ENCODE data around the gene GRIP2.
A peak's percentile ranks its signal among the peaks of the same experiment; 100 is the strongest.

The GRIP2 gene

GRCh38 chr3:14463330-14464140 lies 76.6 kb downstream of the GRIP2 start:
- no peak for DNase-seq

GRCh38 chr3:14462738-14463137 lies 77.4 kb downstream of the GRIP2 start:
- DNase-seq, result no peak

GRCh38 chr3:14461748-14462324 lies 78.3 kb downstream of the GRIP2 start:
- DNase-seq, result peak; percentile 9

DNA sequence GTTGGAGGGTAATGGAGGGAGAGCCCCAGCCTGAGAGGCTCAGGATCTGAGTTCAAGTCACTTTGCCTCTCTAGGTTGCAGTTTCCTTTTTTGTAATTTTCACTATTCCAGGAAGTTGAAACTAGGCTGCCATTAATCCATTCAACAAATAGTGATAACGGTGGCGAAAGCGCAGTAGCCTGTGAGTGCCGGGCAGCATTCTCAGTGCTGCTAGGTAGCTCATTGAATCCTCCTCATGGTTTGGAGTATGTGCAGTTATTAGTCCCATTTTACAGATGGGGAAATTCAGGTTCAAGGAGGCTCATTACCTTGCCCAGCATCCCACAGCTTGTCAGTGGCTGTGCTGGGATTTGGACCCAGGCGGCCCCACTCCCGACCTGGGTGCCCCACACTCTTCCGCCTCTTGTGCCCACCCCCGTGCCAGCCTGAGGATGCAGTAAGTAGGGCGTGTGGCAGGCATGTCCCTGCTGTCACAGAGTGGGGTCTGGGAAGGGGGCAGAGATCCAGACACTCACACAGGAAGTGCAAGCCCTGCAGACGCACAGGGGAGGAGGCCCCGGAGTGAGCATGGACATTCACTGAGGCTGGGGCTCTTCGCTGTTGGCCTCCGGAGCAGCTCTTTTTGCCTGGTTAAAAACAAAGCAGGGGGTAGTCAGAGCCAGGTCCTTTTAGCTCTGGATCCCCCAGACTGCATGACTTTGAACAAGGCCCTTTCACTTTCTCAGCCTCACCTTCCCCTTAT lies 79.0 kb downstream of the GRIP2 start:
- no peak for DNase-seq

- DNase-seq, result no peak
Measured at GRCh38 chr3:14460342-14461005, 79.7 kb downstream of the GRIP2 start.

- no peak for DNase-seq
Measured at GRCh38 chr3:14459787-14460186, 80.4 kb downstream of the GRIP2 start.

- no peak for DNase-seq
Measured at GRCh38 chr3:14459384-14459783, 80.8 kb downstream of the GRIP2 start.

DNA sequence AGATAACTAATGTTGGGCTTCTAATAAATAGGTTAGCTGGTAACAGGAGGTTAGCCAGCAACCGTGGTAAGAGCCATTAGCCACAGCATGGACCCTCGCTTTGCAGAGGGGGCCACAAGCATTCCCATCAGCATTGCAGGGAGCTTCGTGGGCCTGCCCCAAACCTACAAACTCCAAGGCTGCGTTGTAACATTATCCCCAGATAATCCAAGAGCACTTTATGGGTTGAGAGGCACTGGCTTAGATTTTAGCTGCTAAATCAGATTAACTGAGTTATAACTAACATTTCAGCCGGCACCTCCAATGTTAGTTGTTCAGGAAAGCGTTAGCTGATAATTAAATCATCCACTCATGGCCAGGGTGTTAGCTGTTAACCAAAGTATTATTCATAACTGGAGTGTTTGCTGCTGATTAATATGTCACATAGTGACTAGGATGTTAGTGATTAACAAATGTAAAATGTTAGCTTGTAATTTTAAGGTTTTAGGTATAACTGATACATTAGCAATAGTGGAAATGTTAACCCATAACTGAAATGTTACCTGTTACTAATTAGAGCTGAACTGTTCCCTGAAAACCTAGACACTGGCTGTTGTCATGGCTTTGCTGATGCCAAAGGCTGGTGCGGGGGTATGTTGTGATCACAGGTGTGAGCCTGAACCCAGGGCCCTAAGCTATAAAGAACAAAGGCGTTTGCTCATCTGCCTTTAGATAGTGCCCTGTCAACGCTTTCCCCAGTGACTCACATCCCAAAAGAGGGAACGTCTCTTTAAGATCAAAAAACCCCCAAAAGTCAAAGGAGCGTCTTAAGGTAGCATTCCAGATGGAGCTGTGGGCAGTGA lies 81.5 kb downstream of the GRIP2 start:
- no peak for DNase-seq

- no peak for DNase-seq
Measured at GRCh38 chr3:14457999-14458398, 82.1 kb downstream of the GRIP2 start.

DNA sequence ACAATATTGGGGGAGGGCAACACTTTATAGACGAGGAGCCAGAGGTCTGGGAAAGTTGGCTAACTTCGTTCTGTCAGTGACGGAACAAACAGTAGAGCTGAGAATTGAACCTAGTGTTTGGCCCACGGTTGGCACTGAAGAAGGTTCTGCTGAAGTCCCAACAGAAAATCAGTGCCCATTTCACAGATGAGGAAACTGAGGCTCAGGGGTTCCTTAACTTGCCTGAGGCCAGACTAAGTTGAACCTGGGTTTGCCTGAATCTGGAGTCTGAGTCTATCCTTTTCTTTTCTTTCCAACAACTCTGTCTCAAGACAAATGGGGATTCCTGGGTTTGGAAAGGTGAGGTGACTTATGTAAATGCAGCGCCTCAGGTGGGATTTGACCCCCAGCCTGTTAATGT lies 82.7 kb downstream of the GRIP2 start:
- DNase-seq, result no peak

- DNase-seq, result no peak
Measured at GRCh38 chr3:14456794-14457193, 83.3 kb downstream of the GRIP2 start.

- no peak for DNase-seq
Measured at GRCh38 chr3:14455571-14456317, 84.4 kb downstream of the GRIP2 start.

DNA sequence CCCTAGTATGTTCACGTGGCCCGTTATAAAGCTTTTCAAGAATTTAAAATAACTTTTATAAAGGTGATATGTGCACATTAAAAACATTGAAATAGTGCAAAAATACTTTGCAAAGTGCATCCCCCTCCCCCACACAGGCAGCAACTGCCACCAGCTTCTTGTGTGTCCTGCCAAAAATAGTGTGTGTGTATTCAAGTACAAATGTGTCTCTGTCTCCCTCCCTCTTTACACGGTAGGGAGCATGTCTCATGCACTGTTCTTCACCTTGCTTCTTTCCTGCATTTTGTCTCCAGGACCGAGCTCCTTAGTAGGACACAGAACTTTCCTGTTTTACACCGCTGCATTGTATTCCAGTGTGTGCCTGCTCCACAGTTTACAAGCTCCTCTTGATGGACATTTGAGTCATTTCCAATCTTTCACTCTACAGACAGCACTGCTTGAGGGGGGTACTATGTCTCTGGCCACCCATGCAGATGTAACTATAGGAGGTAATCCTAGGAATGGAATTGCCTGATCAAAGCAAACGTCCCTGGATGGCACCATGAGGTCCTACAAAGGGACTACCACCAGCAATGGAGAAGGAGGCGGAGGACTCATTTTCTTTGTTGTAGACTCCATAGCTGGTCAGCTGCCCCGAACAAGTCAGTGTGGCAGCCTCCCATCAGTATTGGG lies 85.4 kb downstream of the GRIP2 start:
- DNase-seq, result no peak

DNA sequence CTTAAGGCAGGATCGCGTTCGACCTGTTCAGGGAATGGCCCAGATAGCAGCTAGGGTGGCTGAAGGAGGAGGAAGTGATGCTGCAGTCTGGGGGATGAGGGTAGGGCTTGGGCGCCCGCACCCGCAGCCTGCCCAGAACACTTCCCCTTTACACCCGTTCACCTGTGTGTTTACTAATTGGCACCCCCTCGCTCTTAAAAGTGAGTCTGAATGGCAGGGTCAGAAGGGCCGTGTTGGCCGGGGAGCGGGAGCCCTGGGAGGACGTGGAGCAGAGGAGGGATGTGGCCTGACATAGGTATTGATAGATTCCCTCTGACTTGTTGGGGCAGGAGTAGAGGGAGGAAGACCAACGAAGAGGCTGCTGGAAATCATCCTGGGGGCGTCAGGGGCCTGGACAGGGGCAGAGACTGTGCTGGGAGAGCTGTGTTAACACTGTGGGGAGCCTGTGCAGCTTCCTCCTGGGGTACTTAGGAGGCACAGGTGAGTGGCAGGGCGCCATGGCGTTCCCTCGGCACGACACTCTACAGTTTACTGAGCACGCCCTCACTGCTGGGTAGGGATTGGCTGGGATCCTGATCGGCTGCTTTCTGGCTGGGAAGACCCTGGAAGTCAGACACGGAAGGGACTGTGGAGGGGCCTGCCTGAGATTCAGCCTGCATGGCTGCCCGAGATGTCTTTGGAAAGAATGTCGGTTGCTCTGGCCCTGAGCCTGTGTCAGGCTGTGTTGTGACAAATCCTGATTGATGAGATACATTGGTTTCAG lies 86.1 kb downstream of the GRIP2 start:
- DNase-seq, result no peak

DNA sequence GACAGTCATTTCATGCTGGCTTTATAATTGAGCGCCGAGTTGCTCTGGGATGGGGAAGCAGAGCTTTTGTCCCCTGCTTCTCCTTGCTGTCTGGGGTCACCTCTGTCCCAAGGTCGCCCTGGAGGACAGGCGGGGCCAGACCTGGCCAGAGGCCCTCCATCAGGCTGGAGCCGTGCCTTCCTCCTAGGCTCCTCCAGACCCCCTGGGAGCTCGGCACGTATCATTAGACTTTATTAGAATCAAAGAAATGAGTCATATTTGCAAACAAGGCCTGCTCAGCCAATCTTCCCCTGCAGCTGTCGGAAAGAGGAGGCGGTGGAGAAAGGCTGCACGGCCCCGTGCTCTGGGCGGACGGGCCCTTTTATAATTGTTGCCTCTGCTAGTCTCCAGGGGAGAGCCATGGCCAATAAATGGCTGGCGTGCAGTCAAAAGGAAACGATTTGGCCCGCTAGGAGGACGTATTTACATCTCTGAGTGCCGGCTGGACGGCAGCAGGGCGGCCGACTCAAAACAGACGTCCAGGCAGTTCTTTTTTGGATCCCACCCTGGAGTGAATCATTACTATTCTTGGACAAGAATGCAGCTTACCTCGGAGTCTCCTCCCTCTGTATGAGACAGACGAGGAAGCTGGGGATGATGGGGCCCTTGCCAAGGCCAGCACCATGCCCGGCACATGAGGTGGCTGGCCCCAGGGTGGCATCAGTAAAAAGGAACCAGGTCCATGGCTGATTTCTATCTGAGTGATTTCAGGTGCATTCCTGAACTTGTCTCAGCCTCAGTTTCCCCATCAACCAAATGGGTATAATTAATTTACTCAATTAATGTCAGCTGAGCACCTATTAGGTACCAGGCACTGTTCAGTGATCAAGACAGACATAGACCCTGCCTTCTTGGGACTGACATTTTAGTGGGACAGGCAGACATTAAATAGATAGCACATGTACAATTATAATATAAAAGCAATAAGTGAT lies 87.1 kb downstream of the GRIP2 start:
- peak; percentile 76 for DNase-seq

DNA sequence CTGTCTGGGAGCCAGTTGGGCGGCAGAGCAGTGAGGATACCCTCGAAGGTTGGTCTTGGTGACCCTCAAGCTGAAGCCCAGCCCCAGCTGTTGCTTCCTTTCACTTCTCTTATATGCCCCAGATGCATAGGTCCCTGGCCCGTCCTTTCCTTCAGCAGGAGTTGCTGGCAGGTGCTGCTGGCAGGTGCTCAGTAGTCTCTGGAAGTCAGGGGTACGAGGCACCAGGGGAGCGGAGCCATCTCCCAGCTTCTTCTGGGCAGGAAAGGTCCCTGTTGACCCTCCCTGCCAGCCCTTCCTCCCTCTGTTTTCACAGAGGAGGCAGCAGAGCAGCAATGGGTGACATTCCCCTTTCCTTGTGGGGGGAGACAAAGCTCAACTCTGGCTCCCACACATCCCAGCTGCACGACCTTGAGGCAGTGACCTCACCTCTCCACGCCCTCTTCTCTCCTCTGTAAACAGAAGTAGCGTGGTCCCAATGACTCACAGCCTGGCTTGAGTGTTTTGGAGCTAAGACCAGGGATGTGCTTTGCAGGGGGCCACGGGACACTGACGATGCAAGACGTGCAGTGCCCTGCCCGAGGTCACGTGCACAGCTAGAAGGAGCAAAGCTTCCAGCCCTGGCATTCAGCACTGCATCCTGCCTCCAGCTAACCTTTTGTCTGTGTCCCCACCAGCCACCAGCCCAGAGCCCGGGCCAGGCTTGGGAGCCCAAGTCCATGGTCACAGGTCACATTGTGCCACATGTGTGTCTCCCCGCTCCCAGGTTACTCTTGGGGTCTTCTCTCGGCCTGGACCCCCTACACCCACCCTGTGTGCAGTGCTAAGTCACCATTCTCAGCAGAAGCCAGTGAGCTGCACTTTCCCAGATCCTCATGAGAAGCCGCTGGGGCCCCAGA lies 88.0 kb downstream of the GRIP2 start:
- no peak for DNase-seq

GRCh38 chr3:14450922-14451606 lies 89.1 kb downstream of the GRIP2 start:
- no peak for DNase-seq

Measured in NCI-H1436 (cell line).